IPS DF 19.7 (cell line): ENCODE data around the gene QRICH2.
"Not testable (repeated sequence)": the region's sequence is repeated elsewhere in the genome, so short reads cannot be mapped to it uniquely, and the experiment has no call there.

Experiments
- DNase-seq: peaks from one replicate; pipeline ENCODE4 v3.0.0-alpha.2; 2013; ENCODE audit warnings: low read depth, low spot score

Gene QRICH2, protein sequence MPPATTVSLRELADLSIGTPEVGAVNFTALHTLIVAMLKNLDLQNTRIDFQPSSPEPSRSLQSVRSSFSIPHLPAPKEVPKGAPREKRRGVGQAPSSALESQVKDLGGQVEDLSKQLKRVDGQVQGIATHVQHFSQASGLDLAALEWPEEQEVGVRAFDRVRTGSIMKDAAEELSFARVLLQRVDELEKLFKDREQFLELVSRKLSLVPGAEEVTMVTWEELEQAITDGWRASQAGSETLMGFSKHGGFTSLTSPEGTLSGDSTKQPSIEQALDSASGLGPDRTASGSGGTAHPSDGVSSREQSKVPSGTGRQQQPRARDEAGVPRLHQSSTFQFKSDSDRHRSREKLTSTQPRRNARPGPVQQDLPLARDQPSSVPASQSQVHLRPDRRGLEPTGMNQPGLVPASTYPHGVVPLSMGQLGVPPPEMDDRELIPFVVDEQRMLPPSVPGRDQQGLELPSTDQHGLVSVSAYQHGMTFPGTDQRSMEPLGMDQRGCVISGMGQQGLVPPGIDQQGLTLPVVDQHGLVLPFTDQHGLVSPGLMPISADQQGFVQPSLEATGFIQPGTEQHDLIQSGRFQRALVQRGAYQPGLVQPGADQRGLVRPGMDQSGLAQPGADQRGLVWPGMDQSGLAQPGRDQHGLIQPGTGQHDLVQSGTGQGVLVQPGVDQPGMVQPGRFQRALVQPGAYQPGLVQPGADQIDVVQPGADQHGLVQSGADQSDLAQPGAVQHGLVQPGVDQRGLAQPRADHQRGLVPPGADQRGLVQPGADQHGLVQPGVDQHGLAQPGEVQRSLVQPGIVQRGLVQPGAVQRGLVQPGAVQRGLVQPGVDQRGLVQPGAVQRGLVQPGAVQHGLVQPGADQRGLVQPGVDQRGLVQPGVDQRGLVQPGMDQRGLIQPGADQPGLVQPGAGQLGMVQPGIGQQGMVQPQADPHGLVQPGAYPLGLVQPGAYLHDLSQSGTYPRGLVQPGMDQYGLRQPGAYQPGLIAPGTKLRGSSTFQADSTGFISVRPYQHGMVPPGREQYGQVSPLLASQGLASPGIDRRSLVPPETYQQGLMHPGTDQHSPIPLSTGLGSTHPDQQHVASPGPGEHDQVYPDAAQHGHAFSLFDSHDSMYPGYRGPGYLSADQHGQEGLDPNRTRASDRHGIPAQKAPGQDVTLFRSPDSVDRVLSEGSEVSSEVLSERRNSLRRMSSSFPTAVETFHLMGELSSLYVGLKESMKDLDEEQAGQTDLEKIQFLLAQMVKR (N-terminal part only)

GRCh38 chr17:76307966-76308338, at the start of gene QRICH2:
TSS of gene QRICH2 (minus strand) at chr17:76308276. CDS start at chr17:76307998, 278 bp downstream.
- no peak for DNase-seq

DNA sequence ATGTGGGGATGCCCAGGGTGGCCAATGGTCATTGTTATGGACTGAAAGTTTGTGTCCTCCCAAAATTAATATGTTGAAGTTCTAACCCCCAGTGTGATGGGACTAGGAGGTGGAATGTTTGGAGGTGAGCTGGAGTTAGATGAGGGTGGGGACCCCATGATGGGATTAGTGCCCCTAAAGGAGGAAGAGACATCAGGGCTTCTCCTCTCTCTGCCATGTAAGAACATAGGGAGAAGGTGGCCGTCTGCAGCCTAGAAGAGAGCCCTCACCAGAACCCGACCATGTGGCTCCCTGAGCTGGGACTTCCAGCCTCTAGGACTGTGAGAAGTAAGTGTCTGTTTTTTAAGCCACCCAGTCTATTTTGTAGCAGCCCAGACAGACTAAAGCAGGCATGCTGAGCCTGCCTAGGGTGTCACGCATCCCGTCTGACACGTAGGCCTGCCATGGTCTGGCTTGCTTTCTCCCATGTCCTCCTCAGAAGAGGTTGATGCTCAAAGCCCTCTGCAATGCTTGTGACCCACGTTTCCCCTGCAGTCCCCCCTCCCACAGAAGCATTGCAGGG, 49.6 kb upstream of the QRICH2 start:
- DNase-seq = no peak

DNA sequence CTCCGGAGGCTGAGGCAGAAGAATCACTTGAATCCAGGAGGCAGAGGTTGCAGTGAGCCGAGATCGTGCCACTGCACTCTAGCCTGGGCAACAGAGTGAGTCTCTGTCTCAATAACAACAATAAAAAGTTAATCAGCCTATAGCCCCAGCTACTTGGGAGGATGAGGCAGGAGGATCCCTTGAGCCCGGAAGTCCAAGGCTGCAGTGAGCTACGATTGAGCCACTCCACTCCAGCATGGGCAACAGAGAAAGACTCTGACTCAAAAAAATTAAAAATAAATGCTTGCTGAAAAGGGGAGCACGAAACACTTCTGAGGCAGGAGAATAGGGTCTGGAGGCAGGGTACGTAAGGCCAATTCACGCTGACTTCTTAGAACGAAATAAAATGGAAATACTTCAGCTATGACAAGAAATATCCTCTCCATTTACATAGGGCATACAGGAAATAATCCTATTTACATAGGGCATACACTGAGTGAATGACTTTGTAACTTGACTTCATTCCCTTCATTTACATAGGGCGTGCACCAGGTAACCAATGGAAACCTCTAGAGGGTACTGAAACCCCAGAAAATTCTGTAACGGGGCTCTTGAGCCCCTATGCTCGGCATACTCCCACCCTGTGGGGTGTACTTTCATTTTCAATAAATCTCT, 48.9 kb upstream of the QRICH2 start:
- no peak for DNase-seq

DNA sequence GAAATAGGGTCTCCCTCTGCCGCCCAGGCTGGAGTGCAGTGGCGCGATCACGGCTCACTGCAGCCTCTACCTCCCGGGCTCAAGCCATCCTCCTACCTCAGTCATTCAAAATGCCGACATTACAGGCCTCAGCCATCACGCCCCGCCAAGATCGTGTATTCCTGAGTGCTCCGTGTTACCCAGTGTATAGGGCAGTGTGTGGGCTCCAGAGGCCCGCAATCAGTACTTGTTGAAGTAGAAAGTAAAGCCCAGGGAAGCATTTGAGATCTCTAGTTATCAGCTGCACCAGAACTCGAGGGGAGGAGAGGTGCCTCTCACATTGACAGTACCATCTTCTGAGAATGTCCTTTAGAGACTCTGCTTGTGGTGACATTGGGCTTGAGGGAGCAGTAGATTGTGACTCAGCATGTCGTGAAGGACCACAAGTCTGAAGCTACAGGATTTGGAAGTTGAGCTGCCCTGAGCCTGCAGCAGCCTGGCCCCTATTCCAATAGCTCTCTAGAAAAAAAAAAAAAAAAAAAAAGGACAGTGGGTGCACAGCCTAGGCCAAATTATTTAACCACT, 46.8 kb upstream of the QRICH2 start:
- DNase-seq = no peak

- no peak for DNase-seq
Measured at GRCh38 chr17:76354317-76354729, 46.2 kb upstream of the QRICH2 start.

- DNase-seq = peak; percentile 69
Measured at GRCh38 chr17:76353599-76354316, 45.7 kb upstream of the QRICH2 start, which contains the start of gene PRPSAP1. TSS of gene PRPSAP1 (minus strand) at chr17:76353916. CDS start at chr17:76353703, 213 bp downstream.

- DNase-seq = no peak
Measured at GRCh38 chr17:76353004-76353598, 45.0 kb upstream of the QRICH2 start.

GRCh38 chr17:76351526-76352071, 43.5 kb upstream of the QRICH2 start:
- no peak for DNase-seq

DNA sequence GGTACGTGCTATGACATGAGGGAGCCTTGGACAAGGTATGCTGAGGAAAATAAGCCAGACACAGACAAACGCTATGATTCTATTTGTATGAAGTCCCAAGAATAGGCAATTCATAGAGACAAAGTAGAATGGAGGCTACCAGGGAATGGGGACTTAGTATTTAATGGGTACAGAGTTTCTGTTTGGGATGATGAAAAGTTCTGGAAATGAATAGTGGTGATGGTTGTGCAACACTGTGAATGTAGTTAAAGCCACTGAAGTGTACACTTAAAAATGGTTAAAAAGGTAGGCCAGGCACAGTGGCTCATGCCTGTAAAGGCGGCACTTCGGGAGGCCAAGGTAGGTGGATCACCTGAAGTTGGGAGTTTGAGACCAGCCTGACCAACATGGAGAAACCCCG, 42.4 kb upstream of the QRICH2 start:
- no peak for DNase-seq

- not testable (repeated sequence) for DNase-seq
Measured at GRCh38 chr17:76346936-76347335, 38.9 kb upstream of the QRICH2 start.

DNA sequence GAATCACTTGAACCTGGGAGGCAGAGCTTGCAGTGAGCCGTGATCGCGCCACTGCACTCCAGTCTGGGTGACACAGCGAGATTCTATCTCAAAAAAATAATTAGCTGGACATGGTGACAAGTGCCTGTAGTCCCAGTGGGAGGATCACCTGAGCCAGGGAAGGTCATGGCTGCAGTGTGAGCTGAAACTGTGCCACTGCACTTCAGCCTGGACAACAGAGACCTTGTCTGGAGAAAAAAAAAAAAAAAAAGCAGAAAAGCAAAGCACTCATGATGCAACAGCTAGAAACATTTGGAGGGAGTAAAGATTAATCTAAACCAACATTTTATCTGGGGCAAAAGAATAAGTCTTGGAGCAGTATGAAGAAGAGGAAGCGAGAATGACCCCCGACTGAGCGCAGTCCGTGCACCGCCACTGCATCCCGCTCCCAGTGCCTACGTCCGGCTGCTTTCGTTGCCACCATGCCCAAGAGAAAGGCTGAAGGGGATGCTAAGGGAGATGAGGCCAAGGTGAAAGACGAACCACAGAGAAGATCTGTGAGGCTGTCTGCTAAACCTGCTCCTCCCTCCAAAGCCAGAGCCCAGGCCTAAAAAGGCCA, 37.4 kb upstream of the QRICH2 start:
- no peak for DNase-seq

GRCh38 chr17:76343106-76343505, 35.0 kb upstream of the QRICH2 start:
- DNase-seq = no peak

DNA sequence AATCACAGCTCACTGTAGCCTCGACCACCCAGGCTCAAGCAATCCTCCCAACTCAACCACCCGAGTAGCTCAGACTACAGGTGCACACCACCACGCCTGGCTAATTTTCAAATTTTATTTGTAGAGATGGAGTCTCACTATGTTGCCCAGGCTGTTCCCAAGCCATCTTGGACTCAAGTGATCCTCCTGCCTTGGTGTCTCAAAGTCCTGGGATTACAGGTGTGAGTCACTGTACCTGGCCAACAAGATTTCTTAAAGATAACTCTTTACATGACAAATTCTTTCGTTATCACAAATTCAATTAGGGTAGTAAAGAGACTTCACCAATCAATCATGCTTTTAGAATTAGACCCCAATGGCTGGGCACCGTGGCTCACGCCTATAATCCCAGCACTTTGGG, 33.2 kb upstream of the QRICH2 start:
- no peak for DNase-seq

DNA sequence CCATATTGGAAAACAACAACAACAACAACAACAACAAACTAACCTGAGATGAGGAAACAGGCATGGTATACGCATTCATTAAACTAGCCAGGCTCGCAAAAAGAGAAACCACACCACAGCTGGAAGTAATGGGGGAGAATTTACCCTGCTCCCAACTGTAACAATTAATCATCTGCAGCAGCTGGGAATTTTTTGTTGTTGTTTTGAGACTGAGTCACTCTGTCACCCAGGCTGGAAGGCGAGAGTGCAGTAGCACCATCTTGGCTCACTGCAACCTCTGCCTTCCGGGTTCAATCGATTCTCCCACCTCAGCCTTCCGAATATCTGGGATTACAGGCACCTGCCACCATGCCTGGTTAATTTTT, 29.3 kb upstream of the QRICH2 start:
- DNase-seq = no peak

DNA sequence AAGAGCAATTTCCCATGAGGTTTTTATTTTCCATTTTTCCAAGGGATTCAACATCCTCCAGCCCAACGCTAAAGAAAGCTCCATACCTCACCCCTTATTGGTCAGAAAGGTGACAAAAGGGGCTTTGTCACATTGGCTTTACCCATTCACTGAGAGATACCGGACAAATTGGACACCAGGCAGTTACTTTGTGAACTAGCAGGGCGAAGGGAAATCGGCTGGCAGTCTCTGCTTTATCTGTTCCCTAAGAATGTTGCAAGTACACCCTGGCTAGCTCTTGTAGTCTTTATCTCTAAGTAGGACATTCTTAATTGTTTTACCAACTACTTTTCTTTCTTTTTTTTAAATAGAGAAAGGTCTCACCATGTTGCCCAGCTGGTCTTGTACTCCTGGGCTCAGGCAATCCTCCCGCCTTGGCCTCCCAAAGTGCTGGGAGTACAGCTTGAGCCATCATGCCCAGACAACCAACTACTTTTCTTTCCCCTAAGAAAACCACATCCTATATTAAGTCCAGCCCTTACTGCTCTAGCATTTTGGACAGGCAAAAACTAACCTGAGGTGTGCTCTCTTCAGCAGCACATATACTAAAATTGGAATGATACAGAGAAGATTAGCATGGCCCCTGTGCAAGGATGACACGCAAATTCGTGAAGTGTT, 28.8 kb upstream of the QRICH2 start:
- no peak for DNase-seq

DNA sequence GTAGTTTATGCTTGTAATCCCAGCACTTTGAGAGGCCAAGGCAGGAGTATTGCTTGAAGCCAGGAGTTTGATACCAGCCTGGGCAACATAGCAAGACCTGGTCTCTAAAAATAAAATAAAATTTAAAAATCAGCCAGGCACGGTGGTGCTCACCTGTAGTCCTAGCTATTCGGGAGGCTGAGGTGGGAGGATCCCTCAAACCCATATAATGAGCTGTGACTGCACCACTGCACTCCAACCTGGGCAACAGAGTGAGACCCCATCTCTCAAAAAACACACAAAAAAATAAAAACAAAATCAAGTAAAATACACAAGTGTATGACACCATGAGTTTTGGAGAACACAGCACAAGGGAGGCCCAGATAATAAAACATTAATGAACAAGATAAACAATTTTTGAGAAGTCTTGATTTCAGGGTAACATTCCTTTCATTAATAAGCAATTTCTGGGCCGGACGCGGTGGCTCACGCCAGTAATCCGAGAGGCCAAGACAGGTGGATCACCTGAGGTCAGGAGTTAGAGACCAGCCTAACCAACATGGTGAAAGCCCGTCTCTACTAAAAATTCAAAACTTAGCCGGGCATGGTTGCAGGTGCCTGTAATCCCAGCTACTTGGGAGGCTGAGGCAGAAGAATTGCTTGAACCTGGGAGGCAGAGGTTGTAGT, 27.8 kb upstream of the QRICH2 start:
- DNase-seq = no peak

DNA sequence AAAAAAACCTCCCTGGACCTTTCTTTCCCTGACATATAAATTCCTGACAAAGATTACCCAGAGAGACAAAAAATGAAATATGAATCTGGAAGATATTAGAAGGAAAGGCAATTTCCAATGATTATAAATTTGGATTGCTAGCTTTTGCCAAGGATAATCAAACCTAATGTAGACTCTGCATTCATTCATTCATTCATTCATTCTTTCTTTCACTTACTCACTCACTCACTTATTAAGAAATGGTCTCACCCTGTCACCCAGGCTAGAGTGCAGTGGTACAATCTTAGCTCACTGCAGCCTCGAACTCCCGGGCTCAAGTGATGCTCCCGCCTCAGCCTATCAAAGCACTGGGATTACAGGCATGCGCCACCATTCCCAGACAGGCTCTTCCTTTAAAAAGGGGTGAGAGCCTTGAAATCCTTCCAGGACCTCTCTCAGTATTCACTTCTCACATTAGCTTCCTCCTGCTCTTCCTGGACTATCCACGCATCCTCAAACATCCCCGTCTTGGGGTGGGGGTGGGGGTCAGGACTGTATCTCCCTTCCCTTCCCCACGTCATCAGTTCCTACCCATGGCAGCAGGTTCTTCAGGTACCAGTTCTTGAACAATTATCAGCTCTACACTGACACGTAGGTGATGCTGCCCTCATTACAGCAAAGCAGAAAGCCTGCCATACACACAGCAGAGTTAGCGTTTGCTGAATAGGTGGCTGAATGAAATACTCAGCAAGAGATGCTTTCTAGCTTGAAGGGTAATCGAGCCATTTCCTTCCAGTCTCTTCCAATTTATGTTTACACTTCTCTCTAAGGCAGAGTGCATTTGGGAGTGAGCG, 25.8 kb upstream of the QRICH2 start:
- no peak for DNase-seq
